HepG2 (cell line): Measurements from ENCODE around the gene TMEM267. TPM values are rescaled to one million over a fixed set of nuclear protein-coding genes. Genes with fewer than 3 reads are reported as not detected.

Experiments
- ATAC-seq: fragments of 200-7000 bp; cut with Tn5 transposase; 3 replicates; pipeline ENCODE4 v1.9.1; 2020; ENCODE audit warnings: mild to moderate bottlenecking, moderate library complexity
- BruUV-seq: library from RNA; stranded (reverse); fragments of 400-500 nt; replicated peaks from 2 replicates; lab custom pipeline; 2021; lab: Mats Ljungman, UMichigan
- CTCF ChIA-PET: fragments of 300-600 bp; formaldehyde crosslinking; extraction: SDS; loops from one replicate; lab custom pipeline; 2021; ENCODE audit warnings: low total read pairs, inconsistent platforms, low intra/inter-chr PET ratio; lab: Yijun Ruan, JAX
- POLR2A ChIA-PET: fragments of 350-600 bp; sonication (Branson Sonifier 250); formaldehyde crosslinking; loops from one replicate; lab custom pipeline; 2020; ENCODE audit warnings: antibody characterized with exemption, inconsistent platforms; lab: Yijun Ruan, JAX
- DNase-seq: peaks from one replicate; pipeline ENCODE4 v3.0.0-alpha.2; 2015; ENCODE audit warnings: low spot score
- FAIRE-seq: peaks from 3 replicates; lab custom pipeline; 2011; peaks lifted over from hg19 to GRCh38; lab: Jason Lieb, UNC
- H2AFZ ChIP-seq: one replicate; pipeline ENCODE4 v1.6.1; 2011; ENCODE audit warnings: low read length, inconsistent platforms
- H3K27ac ChIP-seq: fragments of 300-600 bp; 3 replicates; pipeline ENCODE4 v1.8.0; 2011; ENCODE audit warnings: mixed run types, mild to moderate bottlenecking, mixed read lengths, low read length, inconsistent platforms; ENCODE audit not compliant: insufficient read depth; ENCODE audit errors: extremely low read length
- H3K27me3 ChIP-seq, 2 experiments: fragments of 200-600 bp in 1 of 2; 2 replicates in 1 of 2; 3 replicates in 1 of 2; pipeline versions ENCODE4 v1.6.0 to v1.8.0; 2011; ENCODE audit warnings: low read length in 2 of 2, mild to moderate bottlenecking in 2 of 2, moderate library complexity in 2 of 2, inconsistent platforms in 1 of 2; ENCODE audit not compliant: insufficient read depth in 2 of 2, control insufficient read depth in 1 of 2
- H3K36me3 ChIP-seq, 2 experiments: fragments of 200-600 bp in 1 of 2; replicated peaks in 1 of 2; 2 replicates in 1 of 2; 3 replicates in 1 of 2; pipeline versions ENCODE4 v1.5.1 to v1.8.0; 2011; ENCODE audit warnings: low read length in 2 of 2, inconsistent platforms in 1 of 2; ENCODE audit not compliant: insufficient read depth in 2 of 2, control insufficient read depth in 1 of 2
- H3K4me1 ChIP-seq: 2 replicates; pipeline ENCODE4 v1.5.1; 2012; ENCODE audit warnings: low read length, inconsistent platforms; ENCODE audit not compliant: insufficient read depth
- H3K4me2 ChIP-seq: 2 replicates; pipeline ENCODE4 v1.6.0; 2011; ENCODE audit warnings: low read depth, low read length, inconsistent platforms
- H3K4me3 ChIP-seq, 3 experiments: fragments of 200-600 bp in 1 of 3; sonication (generic), shearing (Covaris generic) in 1 of 3; replicated peaks in 1 of 3; 2 replicates each; pipeline ENCODE4 v1.5.1; 2011 to 2016; ENCODE audit warnings: low read length in 3 of 3, inconsistent platforms in 2 of 3, low read depth in 2 of 3, mild to moderate bottlenecking in 2 of 3, control low read depth in 1 of 3, mixed read lengths in 1 of 3; ENCODE audit not compliant: insufficient read depth in 1 of 3
- H3K79me2 ChIP-seq: one replicate; pipeline ENCODE4 v1.6.1; 2011; ENCODE audit warnings: low read length, inconsistent platforms; ENCODE audit not compliant: insufficient read depth
- H3K9ac ChIP-seq: 2 replicates; pipeline ENCODE4 v1.6.0; 2011; ENCODE audit warnings: mild to moderate bottlenecking, low read depth, low read length, inconsistent platforms; ENCODE audit not compliant: insufficient read depth
- H3K9me3 ChIP-seq: 2 replicates; pipeline ENCODE4 v1.5.1; 2012; ENCODE audit warnings: mild to moderate bottlenecking, low read length
- H4K20me1 ChIP-seq: 2 replicates; pipeline ENCODE4 v1.6.0; 2011; ENCODE audit warnings: inconsistent platforms, mild to moderate bottlenecking, low read length, moderate library complexity; ENCODE audit not compliant: insufficient read depth
- GMEB2 ChIP-seq: IDR thresholded peaks from 2 replicates; pipeline ENCODE4 v1.6.1; 2016; ENCODE audit warnings: missing biosample characterization, missing genetic modification reagents, low read depth
- HOXA5 ChIP-seq: sonication (generic); formaldehyde crosslinking; IDR thresholded peaks from 2 replicates; pipeline ENCODE4 v1.4.0; 2020; ENCODE audit warnings: missing genetic modification reagents
- KDM1A ChIP-seq: IDR thresholded peaks from 2 replicates; pipeline ENCODE4 v1.6.1; 2016; ENCODE audit warnings: missing compliant biosample characterization
- MED8 ChIP-seq: sonication (generic); formaldehyde crosslinking; IDR thresholded peaks from 2 replicates; pipeline ENCODE4 v1.8.1; 2023; ENCODE audit warnings: mild to moderate bottlenecking, missing genetic modification reagents; ENCODE audit not compliant: insufficient replicate concordance
- MEF2D ChIP-seq: sonication (generic); formaldehyde crosslinking; IDR thresholded peaks from 2 replicates; pipeline ENCODE4 v1.5.1; 2020; ENCODE audit warnings: mild to moderate bottlenecking, missing genetic modification reagents
- PBX2 ChIP-seq: IDR thresholded peaks from 2 replicates; pipeline ENCODE4 v1.6.1; 2016; ENCODE audit warnings: control low read depth
- RAD21 ChIP-seq: fragments of 450-650 bp; formaldehyde crosslinking; IDR thresholded peaks from 2 replicates; pipeline ENCODE4 v1.5.0; 2020; ENCODE audit warnings: mild to moderate bottlenecking
- SMAD1 ChIP-seq: sonication (generic); formaldehyde crosslinking; IDR thresholded peaks from 2 replicates; pipeline ENCODE4 v1.4.0; 2020; ENCODE audit warnings: missing genetic modification reagents, low read depth, mild to moderate bottlenecking, borderline replicate concordance
- SP140L ChIP-seq: sonication (generic); formaldehyde crosslinking; IDR thresholded peaks from 2 replicates; pipeline ENCODE4 v1.4.0; 2020; ENCODE audit warnings: missing genetic modification reagents, borderline replicate concordance
- ZNF770 ChIP-seq: sonication (generic); formaldehyde crosslinking; IDR thresholded peaks from 2 replicates; pipeline ENCODE4 v1.5.0; 2020; ENCODE audit warnings: mild to moderate bottlenecking, missing genetic modification reagents
- WGBS: methylation state at CpG from one replicate; pipeline ENCODE4 v1.1.6; 2017; ENCODE audit warnings: low lambda C conversion rate; 5-methylcytosine and 5-hydroxymethylcytosine counted together
- in situ Hi-C: cut with HindIII; loops from 2 replicates; pipeline ENCODE4 v1.10.0; 2017; ENCODE audit warnings: low pct_unique_long_range_greater_than_20kb; ENCODE audit not compliant: extremely low pct_ligation_motif_present
- intact Hi-C: fragments of 100-400 bp; cut with micrococcal nuclease; formaldehyde crosslinking; loops from one replicate; pipeline ENCODE4 v1.10.0; 2022; ENCODE audit not compliant: unreplicated experiment
- polyA plus RNA-seq, 8 experiments: library from polyadenylated mRNA; depleted of rRNA in 3 of 8; stranded (reverse) in 7 of 8; unstranded in 1 of 8; fragments of >200 nt; fragmentation: Illumina TruSeq in 4 of 8; extraction: Trizol in 4 of 8; gene quantifications; 2 replicates each; pipeline versions ENCODE4 v1.2.1 to v1.2.3, GENCODE V29; 2011 to 2016; ENCODE audit warnings: low read depth in 4 of 8, missing spikeins in 1 of 8, mixed read lengths in 1 of 8; ENCODE audit not compliant: insufficient read depth in 1 of 8
- total RNA-seq, 5 experiments: library from RNA; depleted of rRNA; stranded (reverse); fragments of >200 nt; fragmentation: Illumina TruSeq; extraction: Trizol; gene quantifications; 2 replicates each; pipeline ENCODE4 v1.2.3, GENCODE V29; 2016; ENCODE audit warnings: low read depth in 1 of 5
- TF ChIP-seq, protein P1 (sequence below): IDR thresholded peaks from 2 replicates; pipeline ENCODE4 v1.6.1; 2012; ENCODE audit warnings: low read depth, low read length, improper control_type of control experiment

The TMEM267 gene
- total and polyA plus RNA-seq, 2 of the 13 experiments (the other 11 are each of a cell fraction or from before 2014, with no cell fraction given) = 8.9 to 12.6 TPM

GRCh38 chr5:43411495-43411894 lies 72.2 kb downstream of the TMEM267 start:
- Histone ChIP-seq H3K9ac (no peak overlapping the region), H3K36me3 (no peaks in the 10 kb centered on the region), H3K27ac (no peak overlapping the region), H3K27me3 (no peaks in the 10 kb centered on the region; a peak in 2 of 5 replicates), H3K4me3 (no peak overlapping the region; a peak in 1 of 6 replicates), H4K20me1 (no peaks in the 10 kb centered on the region), H3K79me2 (no peaks in the 10 kb centered on the region), H3K4me1 (peaks cover 20% of the 10 kb centered on the region), H3K9me3 (no peaks in the 10 kb centered on the region), H2AFZ (no peak overlapping the region), H3K4me2 (peak overlapping the region; percentile 59)
- DNase-seq (no peak), FAIRE-seq (no peak), ATAC-seq (peak; percentile 81)
- in situ Hi-C loops = no loop called here
- no TSS peak for BruUV-seq
- CTCF ChIA-PET = no interaction called here
- TF ChIP-seq ZNF770 = peak; percentile 18; the same call in 1 of the 2 replicates
- no peak for TF ChIP-seq MED8 (CRISPR knock-in tag)
- POLR2A ChIA-PET = interaction anchor here (0.7 to 2.7 kb wide), 5 partner anchors 9 to 290 kb away, joined by 3 to 15 read pairs (median 3); partner anchors contain the start of genes HMGCS1 and TMEM267
- 3% methylated on average over 3 of the region's 3 CpGs for WGBS
- intact Hi-C loops = no loop called here

- ATAC-seq (no peak), FAIRE-seq (no peak), DNase-seq (no peak)
- Histone ChIP-seq H4K20me1 (no peaks in the 10 kb centered on the region), H2AFZ (no peak overlapping the region), H3K4me2 (no peak overlapping the region), H3K4me3 (no peak overlapping the region), H3K4me1 (peaks cover 15% of the 10 kb centered on the region), H3K36me3 (no peaks in the 10 kb centered on the region), H3K9ac (no peak overlapping the region), H3K27ac (no peak overlapping the region), H3K79me2 (no peaks in the 10 kb centered on the region), H3K27me3 (no peaks in the 10 kb centered on the region; a peak in 2 of 5 replicates), H3K9me3 (no peaks in the 10 kb centered on the region)
- WGBS = 73% methylated on average over 7 of the region's 7 CpGs
- CTCF ChIA-PET = no interaction called here
- no TSS peak for BruUV-seq
- POLR2A ChIA-PET = interaction anchor here (2.5 to 2.7 kb wide), 2 partner anchors 8 to 73 kb away, joined by 15 read pairs; partner anchors contain the start of gene TMEM267
- intact Hi-C loops (no loop called here), in situ Hi-C loops (no loop called here)
- TF ChIP-seq KDM1A (CRISPR knock-in tag) (no peak), PBX2 (no peak), GMEB2 (no peak), SP140L (CRISPR knock-in tag) (no peak), MEF2D (CRISPR knock-in tag) (no peak), SMAD1 (CRISPR knock-in tag) (no peak), HOXA5 (CRISPR knock-in tag) (no peak), RAD21 (CRISPR knock-in tag) (no peak)
- TF ChIP-seq, protein P1, sequence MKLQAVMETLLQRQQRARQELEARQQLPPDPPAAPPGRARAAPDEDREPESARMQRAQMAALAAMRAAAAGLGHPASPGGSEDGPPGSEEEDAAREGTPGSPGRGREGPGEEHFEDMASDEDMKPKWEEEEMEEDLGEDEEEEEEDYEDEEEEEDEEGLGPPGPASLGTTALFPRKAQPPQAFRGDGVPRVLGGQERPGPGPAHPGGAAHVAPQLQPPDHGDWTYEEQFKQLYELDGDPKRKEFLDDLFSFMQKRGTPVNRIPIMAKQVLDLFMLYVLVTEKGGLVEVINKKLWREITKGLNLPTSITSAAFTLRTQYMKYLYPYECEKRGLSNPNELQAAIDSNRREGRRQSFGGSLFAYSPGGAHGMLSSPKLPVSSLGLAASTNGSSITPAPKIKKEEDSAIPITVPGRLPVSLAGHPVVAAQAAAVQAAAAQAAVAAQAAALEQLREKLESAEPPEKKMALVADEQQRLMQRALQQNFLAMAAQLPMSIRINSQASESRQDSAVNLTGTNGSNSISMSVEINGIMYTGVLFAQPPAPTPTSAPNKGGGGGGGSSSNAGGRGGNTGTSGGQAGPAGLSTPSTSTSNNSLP = no peak
Measured at GRCh38 chr5:43410414-43410813, 73.3 kb downstream of the TMEM267 start.
